Measurements from ENCODE around the gene PLD1.

- TF ChIP-seq CTCF (IDR thresholded peaks at IDR 0.05; ENCODE audit: low read depth, low read length, poor library complexity, severe bottlenecking) = no peak
- no peak for TF ChIP-seq EZH2phosphoT487 (IDR thresholded peaks at IDR 0.05; ENCODE audit: borderline replicate concordance, low read length)
Observed at GRCh38 chr3:171844873-171845272, 34.6 kb upstream of the PLD1 start.
